WTC11 (cell line): ENCODE measurements around the gene PDGFRB. TPM values are rescaled to one million over a fixed set of nuclear protein-coding genes. Genes with fewer than 3 reads are reported as not detected.

ENCODE experiments used
- ATAC-seq: fragments of 200-7000 bp; cut with Tn5 transposase; 2 replicates; pipeline ENCODE4 v1.10.0; 2021; ENCODE audit warnings: mild to moderate bottlenecking, moderate library complexity
- CTCF ChIA-PET: fragments of 300-600 bp; sonication (Branson Sonifier 250); formaldehyde crosslinking; loops from one replicate; lab custom pipeline; 2021; ENCODE audit warnings: antibody characterized with exemption; lab: Charles Lee
- POLR2A ChIA-PET: fragments of 350-600 bp; sonication (Branson Sonifier 250); formaldehyde crosslinking; loops from one replicate; lab custom pipeline; 2021; ENCODE audit warnings: antibody characterized with exemption; lab: Charles Lee
- DNase-seq: peaks from one replicate; pipeline ENCODE4 v3.0.0; 2021; ENCODE audit warnings: low spot score
- H3K27ac Mint-ChIP-seq: 2 replicates; pipeline ENCODE4 v1.8.0; 2021; ENCODE audit warnings: mixed read lengths
- H3K27me3 Mint-ChIP-seq: 2 replicates; pipeline ENCODE4 v1.8.0; 2021; ENCODE audit warnings: low read depth, mild to moderate bottlenecking, moderate library complexity, mixed read lengths
- H3K36me3 Mint-ChIP-seq: 2 replicates; pipeline ENCODE4 v1.8.0; 2021; ENCODE audit warnings: mixed read lengths
- H3K4me1 Mint-ChIP-seq: 2 replicates; pipeline ENCODE4 v1.8.0; 2022; ENCODE audit warnings: mixed read lengths
- H3K4me3 Mint-ChIP-seq: 2 replicates; pipeline ENCODE4 v1.8.0; 2021; ENCODE audit warnings: mild to moderate bottlenecking, moderate library complexity, mixed read lengths
- H3K9me3 Mint-ChIP-seq: 2 replicates; pipeline ENCODE4 v1.8.0; 2021; ENCODE audit warnings: mixed read lengths
- AR ChIP-seq: fragments of 250-450 bp; sonication (Bioruptor Pico); IDR thresholded peaks from 2 replicates; pipeline ENCODE4 v1.9.0; 2021; ENCODE audit warnings: mild to moderate bottlenecking
- ATF6 ChIP-seq: sonication (generic); formaldehyde crosslinking; IDR thresholded peaks from 2 replicates; pipeline ENCODE4 v1.8.1; 2023; ENCODE audit warnings: mild to moderate bottlenecking, missing genetic modification reagents
- ELF4 ChIP-seq: sonication (generic); formaldehyde crosslinking; IDR thresholded peaks from 2 replicates; pipeline ENCODE4 v1.8.1; 2022; ENCODE audit warnings: low read depth, mild to moderate bottlenecking, moderate library complexity, missing genetic modification reagents
- ETV6 ChIP-seq: sonication (generic); formaldehyde crosslinking; IDR thresholded peaks from 2 replicates; pipeline ENCODE4 v1.8.1; 2022; ENCODE audit warnings: mild to moderate bottlenecking, missing genetic modification reagents
- GABPB1 ChIP-seq: sonication (generic); formaldehyde crosslinking; IDR thresholded peaks from 2 replicates; pipeline ENCODE4 v1.8.1; 2023; ENCODE audit warnings: mild to moderate bottlenecking, missing genetic modification reagents
- GRHL2 ChIP-seq: fragments of 250-450 bp; sonication (Bioruptor Pico); IDR thresholded peaks from 2 replicates; pipeline ENCODE4 v1.8.0; 2022; ENCODE audit warnings: mild to moderate bottlenecking, moderate library complexity; ENCODE audit not compliant: insufficient replicate concordance, severe bottlenecking
- GTF2I ChIP-seq: fragments of 250-450 bp; sonication (Bioruptor Pico); conservative IDR thresholded peaks from 2 replicates; pipeline ENCODE4 v1.4.0; 2021; ENCODE audit warnings: mild to moderate bottlenecking
- IRF1 ChIP-seq: sonication (generic); formaldehyde crosslinking; IDR thresholded peaks from 2 replicates; pipeline ENCODE4 v1.8.0; 2023; ENCODE audit warnings: missing genetic modification reagents
- IRF2 ChIP-seq: sonication (generic); formaldehyde crosslinking; IDR thresholded peaks from 2 replicates; pipeline ENCODE4 v1.8.0; 2022; ENCODE audit warnings: low read depth, missing genetic modification reagents, borderline replicate concordance
- NR2C2 ChIP-seq: sonication (generic); formaldehyde crosslinking; IDR thresholded peaks from 2 replicates; pipeline ENCODE4 v1.8.0; 2022; ENCODE audit warnings: mild to moderate bottlenecking, missing genetic modification reagents
- SMAD3 ChIP-seq: sonication (generic); formaldehyde crosslinking; IDR thresholded peaks from 2 replicates; pipeline ENCODE4 v1.8.0; 2022; ENCODE audit warnings: missing genetic modification reagents, mild to moderate bottlenecking, borderline replicate concordance
- ZNF263 ChIP-seq: sonication (generic); formaldehyde crosslinking; IDR thresholded peaks from 2 replicates; pipeline ENCODE4 v1.8.1; 2022; ENCODE audit warnings: low read depth, mild to moderate bottlenecking, moderate library complexity, missing genetic modification reagents
- ZNF423 ChIP-seq: fragments of 250-450 bp; sonication (Bioruptor Pico); IDR thresholded peaks from 2 replicates; pipeline ENCODE4 v2.1.2; 2022; ENCODE audit warnings: mild to moderate bottlenecking, moderate library complexity
- total RNA-seq: library from RNA; stranded (reverse); gene quantifications from 3 replicates; pipeline ENCODE4 v1.2.3, GENCODE V29; 2021
- TF ChIP-seq, protein P1 (sequence below): sonication (generic); formaldehyde crosslinking; conservative IDR thresholded peaks from 2 replicates; pipeline ENCODE4 v1.8.1; 2022; ENCODE audit warnings: mild to moderate bottlenecking, missing genetic modification reagents
- TF ChIP-seq, protein P2 (sequence below): fragments of 250-450 bp; sonication (Bioruptor Pico); IDR thresholded peaks from 2 replicates; pipeline ENCODE4 v1.9.0; 2021; ENCODE audit warnings: mild to moderate bottlenecking
- TF ChIP-seq, protein P3 (sequence below): sonication (generic); formaldehyde crosslinking; conservative IDR thresholded peaks from 2 replicates; pipeline ENCODE4 v1.8.1; 2023; ENCODE audit warnings: mild to moderate bottlenecking, low read depth, missing genetic modification reagents, moderate library complexity
- TF ChIP-seq, protein P4 (sequence below): sonication (generic); formaldehyde crosslinking; IDR thresholded peaks from 2 replicates; pipeline ENCODE4 v1.8.1; 2022; ENCODE audit warnings: mild to moderate bottlenecking, missing genetic modification reagents, moderate library complexity, borderline replicate concordance
- TF ChIP-seq, protein P5 (sequence below): sonication (generic); formaldehyde crosslinking; IDR thresholded peaks from 2 replicates; pipeline ENCODE4 v1.8.0; 2023; ENCODE audit warnings: mild to moderate bottlenecking, missing genetic modification reagents
- TF ChIP-seq, protein P6 (sequence below): fragments of 250-450 bp; sonication (Bioruptor Pico); IDR thresholded peaks from 2 replicates; pipeline ENCODE4 v2.1.2; 2022; ENCODE audit warnings: mild to moderate bottlenecking, moderate library complexity

The PDGFRB gene
- total RNA-seq, 1 experiment from 2014 or later, result 5.1 TPM

GRCh38 chr5:150188146-150188842 lies 32.6 kb upstream of the PDGFRB start:
- peaks cover 28% of the 10 kb centered on the region for H3K4me1 Mint-ChIP-seq
- ChIA-PET POLR2A (no interaction called here), CTCF (interaction anchor here (1.4 to 1.5 kb wide), 2 partner anchors 13 to 23 kb away, joined by 3 to 4 read pairs; no protein-coding TSS in a partner anchor)
- no peak overlapping the region for H3K27ac Mint-ChIP-seq
- H3K27me3 Mint-ChIP-seq, result peaks cover 83% of the 10 kb centered on the region
- TF ChIP-seq GABPB1 (CRISPR knock-in tag), result no peak
- TF ChIP-seq SMAD3 (CRISPR knock-in tag), result no peak
- TF ChIP-seq GRHL2 (CRISPR knock-in tag), result no peak
- no peak for TF ChIP-seq ZNF423
- TF ChIP-seq AR (CRISPR knock-in tag), result no peak
- no peak for DNase-seq
- no peak overlapping the region for H3K4me3 Mint-ChIP-seq
- H3K9me3 Mint-ChIP-seq, result no peaks in the 10 kb centered on the region
- no peaks in the 10 kb centered on the region for H3K36me3 Mint-ChIP-seq
- ATAC-seq, result no peak

DNA sequence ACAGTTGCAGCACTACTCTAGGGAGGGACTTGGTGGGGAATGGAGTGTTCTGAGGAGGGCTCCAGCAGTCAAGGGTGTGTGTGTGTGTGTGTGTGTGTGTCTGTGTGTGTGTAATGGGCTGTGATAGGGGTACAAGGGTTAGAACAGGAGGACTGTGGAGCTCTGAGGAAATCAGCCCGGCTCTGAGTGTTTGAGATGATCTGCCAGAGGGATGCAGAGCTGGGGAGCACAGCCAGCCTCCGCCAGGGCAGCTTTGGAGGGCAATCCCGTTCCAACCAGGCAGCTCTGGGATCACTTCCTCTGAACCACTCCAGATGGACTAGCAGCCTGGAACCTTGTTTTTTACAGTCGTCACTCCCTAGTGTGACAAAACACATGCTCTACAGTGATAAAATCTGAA lies 31.3 kb upstream of the PDGFRB start:
- ChIA-PET CTCF (interaction anchor here (0.7 to 1.4 kb wide), 2 partner anchors 11 to 12 kb away, joined by 3 to 4 read pairs; no protein-coding TSS in a partner anchor), POLR2A (no interaction called here)
- H3K36me3 Mint-ChIP-seq, result no peaks in the 10 kb centered on the region
- DNase-seq, result no peak
- peaks cover 28% of the 10 kb centered on the region for H3K4me1 Mint-ChIP-seq
- no peak for ATAC-seq
- H3K4me3 Mint-ChIP-seq, result no peak overlapping the region
- H3K27ac Mint-ChIP-seq, result no peak overlapping the region
- peaks cover 73% of the 10 kb centered on the region for H3K27me3 Mint-ChIP-seq
- no peaks in the 10 kb centered on the region for H3K9me3 Mint-ChIP-seq
- TF ChIP-seq NR2C2 (CRISPR knock-in tag) (no peak), GTF2I (no peak), ZNF263 (CRISPR knock-in tag) (no peak), IRF1 (no peak), ELF4 (CRISPR knock-in tag) (no peak), IRF2 (CRISPR knock-in tag) (no peak), ATF6 (CRISPR knock-in tag) (no peak), ETV6 (CRISPR knock-in tag) (no peak)
- TF ChIP-seq, protein P1, sequence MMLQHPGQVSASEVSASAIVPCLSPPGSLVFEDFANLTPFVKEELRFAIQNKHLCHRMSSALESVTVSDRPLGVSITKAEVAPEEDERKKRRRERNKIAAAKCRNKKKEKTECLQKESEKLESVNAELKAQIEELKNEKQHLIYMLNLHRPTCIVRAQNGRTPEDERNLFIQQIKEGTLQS (CRISPR knock-in tag), result no peak
- TF ChIP-seq, protein P2, sequence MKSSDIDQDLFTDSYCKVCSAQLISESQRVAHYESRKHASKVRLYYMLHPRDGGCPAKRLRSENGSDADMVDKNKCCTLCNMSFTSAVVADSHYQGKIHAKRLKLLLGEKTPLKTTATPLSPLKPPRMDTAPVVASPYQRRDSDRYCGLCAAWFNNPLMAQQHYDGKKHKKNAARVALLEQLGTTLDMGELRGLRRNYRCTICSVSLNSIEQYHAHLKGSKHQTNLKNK (CRISPR knock-in tag), result no peak
- TF ChIP-seq, protein P3, sequence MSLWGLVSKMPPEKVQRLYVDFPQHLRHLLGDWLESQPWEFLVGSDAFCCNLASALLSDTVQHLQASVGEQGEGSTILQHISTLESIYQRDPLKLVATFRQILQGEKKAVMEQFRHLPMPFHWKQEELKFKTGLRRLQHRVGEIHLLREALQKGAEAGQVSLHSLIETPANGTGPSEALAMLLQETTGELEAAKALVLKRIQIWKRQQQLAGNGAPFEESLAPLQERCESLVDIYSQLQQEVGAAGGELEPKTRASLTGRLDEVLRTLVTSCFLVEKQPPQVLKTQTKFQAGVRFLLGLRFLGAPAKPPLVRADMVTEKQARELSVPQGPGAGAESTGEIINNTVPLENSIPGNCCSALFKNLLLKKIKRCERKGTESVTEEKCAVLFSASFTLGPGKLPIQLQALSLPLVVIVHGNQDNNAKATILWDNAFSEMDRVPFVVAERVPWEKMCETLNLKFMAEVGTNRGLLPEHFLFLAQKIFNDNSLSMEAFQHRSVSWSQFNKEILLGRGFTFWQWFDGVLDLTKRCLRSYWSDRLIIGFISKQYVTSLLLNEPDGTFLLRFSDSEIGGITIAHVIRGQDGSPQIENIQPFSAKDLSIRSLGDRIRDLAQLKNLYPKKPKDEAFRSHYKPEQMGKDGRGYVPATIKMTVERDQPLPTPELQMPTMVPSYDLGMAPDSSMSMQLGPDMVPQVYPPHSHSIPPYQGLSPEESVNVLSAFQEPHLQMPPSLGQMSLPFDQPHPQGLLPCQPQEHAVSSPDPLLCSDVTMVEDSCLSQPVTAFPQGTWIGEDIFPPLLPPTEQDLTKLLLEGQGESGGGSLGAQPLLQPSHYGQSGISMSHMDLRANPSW (CRISPR knock-in tag), result no peak
- TF ChIP-seq, protein P4, sequence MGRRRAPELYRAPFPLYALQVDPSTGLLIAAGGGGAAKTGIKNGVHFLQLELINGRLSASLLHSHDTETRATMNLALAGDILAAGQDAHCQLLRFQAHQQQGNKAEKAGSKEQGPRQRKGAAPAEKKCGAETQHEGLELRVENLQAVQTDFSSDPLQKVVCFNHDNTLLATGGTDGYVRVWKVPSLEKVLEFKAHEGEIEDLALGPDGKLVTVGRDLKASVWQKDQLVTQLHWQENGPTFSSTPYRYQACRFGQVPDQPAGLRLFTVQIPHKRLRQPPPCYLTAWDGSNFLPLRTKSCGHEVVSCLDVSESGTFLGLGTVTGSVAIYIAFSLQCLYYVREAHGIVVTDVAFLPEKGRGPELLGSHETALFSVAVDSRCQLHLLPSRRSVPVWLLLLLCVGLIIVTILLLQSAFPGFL, result no peak
- TF ChIP-seq, protein P5, sequence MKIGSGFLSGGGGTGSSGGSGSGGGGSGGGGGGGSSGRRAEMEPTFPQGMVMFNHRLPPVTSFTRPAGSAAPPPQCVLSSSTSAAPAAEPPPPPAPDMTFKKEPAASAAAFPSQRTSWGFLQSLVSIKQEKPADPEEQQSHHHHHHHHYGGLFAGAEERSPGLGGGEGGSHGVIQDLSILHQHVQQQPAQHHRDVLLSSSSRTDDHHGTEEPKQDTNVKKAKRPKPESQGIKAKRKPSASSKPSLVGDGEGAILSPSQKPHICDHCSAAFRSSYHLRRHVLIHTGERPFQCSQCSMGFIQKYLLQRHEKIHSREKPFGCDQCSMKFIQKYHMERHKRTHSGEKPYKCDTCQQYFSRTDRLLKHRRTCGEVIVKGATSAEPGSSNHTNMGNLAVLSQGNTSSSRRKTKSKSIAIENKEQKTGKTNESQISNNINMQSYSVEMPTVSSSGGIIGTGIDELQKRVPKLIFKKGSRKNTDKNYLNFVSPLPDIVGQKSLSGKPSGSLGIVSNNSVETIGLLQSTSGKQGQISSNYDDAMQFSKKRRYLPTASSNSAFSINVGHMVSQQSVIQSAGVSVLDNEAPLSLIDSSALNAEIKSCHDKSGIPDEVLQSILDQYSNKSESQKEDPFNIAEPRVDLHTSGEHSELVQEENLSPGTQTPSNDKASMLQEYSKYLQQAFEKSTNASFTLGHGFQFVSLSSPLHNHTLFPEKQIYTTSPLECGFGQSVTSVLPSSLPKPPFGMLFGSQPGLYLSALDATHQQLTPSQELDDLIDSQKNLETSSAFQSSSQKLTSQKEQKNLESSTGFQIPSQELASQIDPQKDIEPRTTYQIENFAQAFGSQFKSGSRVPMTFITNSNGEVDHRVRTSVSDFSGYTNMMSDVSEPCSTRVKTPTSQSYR (CRISPR knock-in tag), result no peak
- TF ChIP-seq, protein P6, sequence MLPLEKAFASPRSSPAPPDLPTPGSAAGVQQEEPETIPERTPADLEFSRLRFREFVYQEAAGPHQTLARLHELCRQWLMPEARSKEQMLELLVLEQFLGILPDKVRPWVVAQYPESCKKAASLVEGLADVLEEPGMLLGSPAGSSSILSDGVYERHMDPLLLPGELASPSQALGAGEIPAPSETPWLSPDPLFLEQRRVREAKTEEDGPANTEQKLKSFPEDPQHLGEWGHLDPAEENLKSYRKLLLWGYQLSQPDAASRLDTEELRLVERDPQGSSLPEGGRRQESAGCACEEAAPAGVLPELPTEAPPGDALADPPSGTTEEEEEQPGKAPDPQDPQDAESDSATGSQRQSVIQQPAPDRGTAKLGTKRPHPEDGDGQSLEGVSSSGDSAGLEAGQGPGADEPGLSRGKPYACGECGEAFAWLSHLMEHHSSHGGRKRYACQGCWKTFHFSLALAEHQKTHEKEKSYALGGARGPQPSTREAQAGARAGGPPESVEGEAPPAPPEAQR (CRISPR knock-in tag), result no peak
